B cell (primary cell): ENCODE results near the gene APBA3.

Experiments used
- EZH2 ChIP-seq: IDR thresholded peaks from 2 replicates; pipeline ENCODE4 v1.6.1; 2012; ENCODE audit warnings: borderline replicate concordance, low read depth, mild to moderate bottlenecking, moderate library complexity, low read length; ENCODE audit not compliant: insufficient read depth, poor library complexity, severe bottlenecking
- TF ChIP-seq, protein P1 (sequence below): fragments of 200-600 bp; IDR thresholded peaks from one replicate; pipeline ENCODE4 v1.8.0; 2022; ENCODE audit warnings: antibody characterized with exemption, mild to moderate bottlenecking

DNA sequence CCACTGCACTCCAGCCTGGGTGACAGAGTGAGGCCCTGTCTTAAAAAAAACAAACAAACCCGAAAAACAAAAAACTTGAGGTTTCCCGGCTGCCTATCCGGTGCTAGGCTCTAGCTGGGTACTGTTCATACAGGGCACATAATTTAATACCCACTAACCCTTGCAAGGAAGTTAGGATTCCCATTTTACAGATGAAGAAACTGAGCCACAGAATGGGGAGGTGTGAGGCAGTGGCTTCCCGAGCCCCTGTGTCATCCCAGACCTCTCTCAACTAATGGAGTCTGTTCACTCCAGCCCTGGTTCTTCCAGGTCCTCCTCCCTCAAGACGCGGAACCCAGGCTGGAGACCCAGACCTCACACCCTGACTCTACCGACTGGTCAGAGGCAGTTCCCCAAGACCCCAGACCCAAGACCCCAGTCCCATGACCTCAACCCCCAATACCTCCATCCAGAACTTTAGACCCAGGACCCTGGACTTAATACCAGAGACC lies 576 bp downstream of the APBA3 start:
- TF ChIP-seq, protein P1, sequence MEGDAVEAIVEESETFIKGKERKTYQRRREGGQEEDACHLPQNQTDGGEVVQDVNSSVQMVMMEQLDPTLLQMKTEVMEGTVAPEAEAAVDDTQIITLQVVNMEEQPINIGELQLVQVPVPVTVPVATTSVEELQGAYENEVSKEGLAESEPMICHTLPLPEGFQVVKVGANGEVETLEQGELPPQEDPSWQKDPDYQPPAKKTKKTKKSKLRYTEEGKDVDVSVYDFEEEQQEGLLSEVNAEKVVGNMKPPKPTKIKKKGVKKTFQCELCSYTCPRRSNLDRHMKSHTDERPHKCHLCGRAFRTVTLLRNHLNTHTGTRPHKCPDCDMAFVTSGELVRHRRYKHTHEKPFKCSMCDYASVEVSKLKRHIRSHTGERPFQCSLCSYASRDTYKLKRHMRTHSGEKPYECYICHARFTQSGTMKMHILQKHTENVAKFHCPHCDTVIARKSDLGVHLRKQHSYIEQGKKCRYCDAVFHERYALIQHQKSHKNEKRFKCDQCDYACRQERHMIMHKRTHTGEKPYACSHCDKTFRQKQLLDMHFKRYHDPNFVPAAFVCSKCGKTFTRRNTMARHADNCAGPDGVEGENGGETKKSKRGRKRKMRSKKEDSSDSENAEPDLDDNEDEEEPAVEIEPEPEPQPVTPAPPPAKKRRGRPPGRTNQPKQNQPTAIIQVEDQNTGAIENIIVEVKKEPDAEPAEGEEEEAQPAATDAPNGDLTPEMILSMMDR = no peak
- TF ChIP-seq EZH2 = no peak
